Natural killer cell treated with Interleukin-12 subunit alpha and Interleukin-12 subunit beta and Interleukin-15 and Interleukin-18, amount 100 ng/mL, for 72 hours (primary cell): ENCODE measurements around the gene HOMER2. TPM values are rescaled to one million over a fixed set of nuclear protein-coding genes. Genes with fewer than 3 reads are reported as not detected.
"Not testable (repeated sequence)": the region's sequence is repeated elsewhere in the genome, so short reads cannot be mapped to it uniquely, and the experiment has no call there.

ENCODE experiments used
- ATAC-seq, 2 donors: fragments of 150-1000 bp; cut with Tn5 transposase in 1 of 2; sonication (Bioruptor Pico), chemical (Tn5 transposase) in 1 of 2; 2 replicates each; pipeline ENCODE4 v1.10.0; 2021
- DNase-seq: peaks from one replicate; pipeline ENCODE4 v3.0.0; 2022; ENCODE audit warnings: low spot score
- H3K27ac Mint-ChIP-seq, 2 donors: 1 replicate in 1 of 2; 2 replicates in 1 of 2; pipeline ENCODE4 v1.8.0; 2022; ENCODE audit warnings: mixed read lengths in 2 of 2, mild to moderate bottlenecking in 1 of 2, moderate library complexity in 1 of 2
- H3K27me3 Mint-ChIP-seq, 2 donors: 1 replicate in 1 of 2; 2 replicates in 1 of 2; pipeline ENCODE4 v1.8.0; 2022; ENCODE audit warnings: mixed read lengths in 2 of 2
- H3K36me3 Mint-ChIP-seq: one replicate; pipeline ENCODE4 v1.8.0; 2022; ENCODE audit warnings: mixed read lengths
- H3K4me1 Mint-ChIP-seq, 2 donors: 1 replicate in 1 of 2; 2 replicates in 1 of 2; pipeline ENCODE4 v1.8.0; 2022; ENCODE audit warnings: low read depth in 2 of 2, mixed read lengths in 2 of 2, mild to moderate bottlenecking in 1 of 2
- H3K4me3 Mint-ChIP-seq: one replicate; pipeline ENCODE4 v1.8.0; 2022; ENCODE audit warnings: mixed read lengths
- H3K9me3 Mint-ChIP-seq: 2 replicates; pipeline ENCODE4 v1.8.0; 2022; ENCODE audit warnings: mixed read lengths
- total RNA-seq, 2 donors: library from RNA; stranded (reverse); gene quantifications; one replicate each; pipeline ENCODE4 v1.2.3, GENCODE V29; 2022

Gene HOMER2
- total RNA-seq, 2 donors from 2014 or later: 3.1 to 4.5 TPM

GRCh38 chr15:82893473-82893872, 59.0 kb downstream of the HOMER2 start:
- DNase-seq, H3K9me3 Mint-ChIP-seq, H3K4me3 Mint-ChIP-seq, H3K27me3 Mint-ChIP-seq, H3K4me1 Mint-ChIP-seq, ATAC-seq, H3K27ac Mint-ChIP-seq, H3K36me3 Mint-ChIP-seq: not testable (repeated sequence)

GRCh38 chr15:82892573-82892972, 59.9 kb downstream of the HOMER2 start:
- H3K9me3 Mint-ChIP-seq: no peaks in the 10 kb centered on the region
- no peaks in the 10 kb centered on the region for H3K4me1 Mint-ChIP-seq
- ATAC-seq (no peak), DNase-seq (no peak)
- H3K4me3 Mint-ChIP-seq: no peak overlapping the region
- no peaks in the 10 kb centered on the region for H3K36me3 Mint-ChIP-seq
- no peak overlapping the region for H3K27ac Mint-ChIP-seq
- H3K27me3 Mint-ChIP-seq: no peaks in the 10 kb centered on the region

GRCh38 chr15:82890995-82891390, 61.5 kb downstream of the HOMER2 start:
- H3K9me3 Mint-ChIP-seq: no peaks in the 10 kb centered on the region
- no peak for DNase-seq
- H3K27me3 Mint-ChIP-seq: no peaks in the 10 kb centered on the region
- no peaks in the 10 kb centered on the region for H3K36me3 Mint-ChIP-seq
- no peaks in the 10 kb centered on the region for H3K4me1 Mint-ChIP-seq
- H3K4me3 Mint-ChIP-seq: no peak overlapping the region
- H3K27ac Mint-ChIP-seq: no peak overlapping the region
- no peak for ATAC-seq

- DNase-seq (no peak), ATAC-seq (no peak)
- H3K9me3 Mint-ChIP-seq: no peaks in the 10 kb centered on the region
- H3K36me3 Mint-ChIP-seq: no peaks in the 10 kb centered on the region
- no peak overlapping the region for H3K27ac Mint-ChIP-seq
- no peaks in the 10 kb centered on the region for H3K4me1 Mint-ChIP-seq
- H3K4me3 Mint-ChIP-seq: no peak overlapping the region
- H3K27me3 Mint-ChIP-seq: no peaks in the 10 kb centered on the region
Observed at GRCh38 chr15:82890338-82890994, 62.1 kb downstream of the HOMER2 start.

- Mint-ChIP-seq H3K36me3 (no peaks in the 10 kb centered on the region), H3K4me1 (no peaks in the 10 kb centered on the region), H3K4me3 (no peak overlapping the region), H3K9me3 (no peaks in the 10 kb centered on the region), H3K27ac (no peak overlapping the region), H3K27me3 (no peaks in the 10 kb centered on the region)
- ATAC-seq: peak in 1 of 2 donors; percentile 40
- no peak for DNase-seq
Observed at GRCh38 chr15:82882273-82882928, 70.1 kb downstream of the HOMER2 start.

- DNase-seq (no peak), ATAC-seq (no peak)
- no peaks in the 10 kb centered on the region for H3K9me3 Mint-ChIP-seq
- H3K4me3 Mint-ChIP-seq: no peak overlapping the region
- H3K4me1 Mint-ChIP-seq: no peaks in the 10 kb centered on the region
- H3K27ac Mint-ChIP-seq: no peak overlapping the region
- H3K27me3 Mint-ChIP-seq: no peaks in the 10 kb centered on the region
- H3K36me3 Mint-ChIP-seq: no peaks in the 10 kb centered on the region
Observed at GRCh38 chr15:82881747-82882146, 70.8 kb downstream of the HOMER2 start.

- no peak overlapping the region for H3K4me3 Mint-ChIP-seq
- H3K4me1 Mint-ChIP-seq: no peaks in the 10 kb centered on the region
- H3K36me3 Mint-ChIP-seq: no peaks in the 10 kb centered on the region
- H3K9me3 Mint-ChIP-seq: no peaks in the 10 kb centered on the region
- ATAC-seq: no peak
- no peak for DNase-seq
- no peaks in the 10 kb centered on the region for H3K27me3 Mint-ChIP-seq
- no peak overlapping the region for H3K27ac Mint-ChIP-seq
Observed at GRCh38 chr15:82880704-82881103, 71.8 kb downstream of the HOMER2 start.

- no peaks in the 10 kb centered on the region for H3K9me3 Mint-ChIP-seq
- no peaks in the 10 kb centered on the region for H3K27me3 Mint-ChIP-seq
- H3K36me3 Mint-ChIP-seq: no peaks in the 10 kb centered on the region
- DNase-seq (no peak), ATAC-seq (no peak)
- H3K27ac Mint-ChIP-seq: no peak overlapping the region
- no peaks in the 10 kb centered on the region for H3K4me1 Mint-ChIP-seq
- H3K4me3 Mint-ChIP-seq: no peak overlapping the region
Observed at GRCh38 chr15:82878325-82878724, 74.2 kb downstream of the HOMER2 start.

GRCh38 chr15:82877825-82878224, 74.7 kb downstream of the HOMER2 start:
- ATAC-seq: no peak
- Mint-ChIP-seq H3K27ac (no peak overlapping the region), H3K27me3 (no peaks in the 10 kb centered on the region), H3K9me3 (no peaks in the 10 kb centered on the region), H3K4me3 (no peak overlapping the region), H3K36me3 (no peaks in the 10 kb centered on the region), H3K4me1 (no peaks in the 10 kb centered on the region)
- DNase-seq: no peak

GRCh38 chr15:82875411-82876003, 77.0 kb downstream of the HOMER2 start:
- Mint-ChIP-seq H3K36me3 (no peaks in the 10 kb centered on the region), H3K4me1 (no peaks in the 10 kb centered on the region), H3K9me3 (no peaks in the 10 kb centered on the region), H3K27me3 (no peaks in the 10 kb centered on the region), H3K4me3 (no peak overlapping the region), H3K27ac (no peak overlapping the region)
- DNase-seq (no peak), ATAC-seq (no peak)

GRCh38 chr15:82874961-82875360, 77.6 kb downstream of the HOMER2 start:
- H3K4me1 Mint-ChIP-seq: no peaks in the 10 kb centered on the region

GRCh38 chr15:82874267-82874666, 78.3 kb downstream of the HOMER2 start:
- H3K4me1 Mint-ChIP-seq: no peaks in the 10 kb centered on the region

More at GRCh38 chr15:82874961-82875360, 77.6 kb downstream of the HOMER2 start:
- no peaks in the 10 kb centered on the region for H3K9me3 Mint-ChIP-seq
- no peaks in the 10 kb centered on the region for H3K36me3 Mint-ChIP-seq
- no peak overlapping the region for H3K4me3 Mint-ChIP-seq
- H3K27me3 Mint-ChIP-seq: no peaks in the 10 kb centered on the region
- H3K27ac Mint-ChIP-seq: no peak overlapping the region
- no peak for ATAC-seq
- no peak for DNase-seq

GRCh38 chr15:82873000-82873680, 79.4 kb downstream of the HOMER2 start:
- no peaks in the 10 kb centered on the region for H3K36me3 Mint-ChIP-seq
- no peak overlapping the region for H3K27ac Mint-ChIP-seq
- ATAC-seq: no peak
- H3K27me3 Mint-ChIP-seq: no peaks in the 10 kb centered on the region
- H3K4me3 Mint-ChIP-seq: no peak overlapping the region
- no peaks in the 10 kb centered on the region for H3K9me3 Mint-ChIP-seq
- no peaks in the 10 kb centered on the region for H3K4me1 Mint-ChIP-seq
- DNase-seq: no peak

More at GRCh38 chr15:82874267-82874666, 78.3 kb downstream of the HOMER2 start:
- ATAC-seq (no peak), DNase-seq (no peak)
- no peak overlapping the region for H3K4me3 Mint-ChIP-seq
- H3K36me3 Mint-ChIP-seq: no peaks in the 10 kb centered on the region
- no peaks in the 10 kb centered on the region for H3K9me3 Mint-ChIP-seq
- H3K27ac Mint-ChIP-seq: no peak overlapping the region
- H3K27me3 Mint-ChIP-seq: no peaks in the 10 kb centered on the region
